Eye (tissue), 1 donor: ENCODE measurements around the gene MIA.
"Not testable (repeated sequence)": the region's sequence is repeated elsewhere in the genome, so short reads cannot be mapped to it uniquely, and the experiment has no call there.

Experiments
- DNase-seq: peaks from one replicate; pipeline ENCODE4 v3.0.0-alpha.2; 2015

Gene MIA

DNA sequence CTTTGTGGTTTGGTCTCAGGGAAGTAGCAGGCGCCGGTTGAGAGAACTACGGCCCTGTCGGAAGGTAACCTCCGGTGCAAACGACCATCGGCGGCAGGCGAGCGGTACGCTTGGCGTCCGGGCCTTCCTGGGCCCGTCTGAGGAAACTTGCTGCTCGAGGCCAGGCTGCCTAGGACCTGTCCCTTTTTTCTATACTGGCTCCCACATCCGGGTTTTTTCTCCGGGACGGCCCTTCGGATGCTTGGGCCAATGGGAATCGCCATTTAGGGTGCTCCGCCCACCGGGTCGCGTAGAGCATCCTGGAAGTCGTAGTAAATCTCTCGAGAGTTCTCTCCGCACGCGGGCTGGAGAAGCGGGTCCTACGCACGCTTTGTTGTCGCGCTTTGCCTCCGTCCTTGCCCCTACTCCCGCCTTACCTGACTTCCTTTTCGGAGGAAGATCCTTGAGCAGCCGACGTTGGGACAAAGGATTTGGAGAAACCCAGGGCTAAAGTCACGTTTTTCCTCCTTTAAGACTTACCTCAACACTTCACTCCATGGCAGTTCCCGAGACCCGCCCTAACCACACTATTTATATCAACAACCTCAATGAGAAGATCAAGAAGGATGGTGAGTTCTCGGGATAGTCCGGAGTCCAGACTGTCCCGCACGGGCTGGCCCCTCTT, 24.3 kb upstream of the MIA start, which contains the start of gene SNRPA:
Gene SNRPA (plus strand): TSS at position 330 of the 664 bp plus-strand sequence. CDS start 206 bp downstream, at position 536.
- peak; percentile 100 for DNase-seq

DNA sequence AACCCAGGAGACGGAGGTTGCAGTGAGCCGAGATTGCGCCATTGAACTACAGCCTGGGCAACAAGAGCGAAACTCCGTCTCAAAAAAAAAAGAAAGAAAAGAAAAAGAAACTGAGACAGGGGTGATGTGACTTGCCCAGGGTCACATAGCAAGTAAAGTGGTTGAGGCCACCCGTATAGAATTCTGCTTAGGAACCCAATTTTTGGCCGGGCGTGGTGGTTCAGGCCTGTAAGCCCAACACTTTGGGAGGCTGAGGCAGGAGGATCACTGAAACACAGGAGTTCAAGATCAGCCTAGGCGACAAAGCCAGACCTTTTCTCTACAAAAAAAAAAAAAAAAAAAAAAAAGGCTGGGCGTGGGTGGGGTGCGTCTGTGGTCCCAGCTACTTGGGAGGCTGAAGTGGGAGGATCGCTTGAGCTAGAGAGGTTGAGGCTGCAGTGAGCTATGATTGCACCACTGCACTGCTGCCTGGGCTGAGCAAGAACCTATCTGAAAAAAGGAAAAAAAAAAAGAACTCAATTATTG, 23.0 kb upstream of the MIA start:
- DNase-seq: no peak

DNA sequence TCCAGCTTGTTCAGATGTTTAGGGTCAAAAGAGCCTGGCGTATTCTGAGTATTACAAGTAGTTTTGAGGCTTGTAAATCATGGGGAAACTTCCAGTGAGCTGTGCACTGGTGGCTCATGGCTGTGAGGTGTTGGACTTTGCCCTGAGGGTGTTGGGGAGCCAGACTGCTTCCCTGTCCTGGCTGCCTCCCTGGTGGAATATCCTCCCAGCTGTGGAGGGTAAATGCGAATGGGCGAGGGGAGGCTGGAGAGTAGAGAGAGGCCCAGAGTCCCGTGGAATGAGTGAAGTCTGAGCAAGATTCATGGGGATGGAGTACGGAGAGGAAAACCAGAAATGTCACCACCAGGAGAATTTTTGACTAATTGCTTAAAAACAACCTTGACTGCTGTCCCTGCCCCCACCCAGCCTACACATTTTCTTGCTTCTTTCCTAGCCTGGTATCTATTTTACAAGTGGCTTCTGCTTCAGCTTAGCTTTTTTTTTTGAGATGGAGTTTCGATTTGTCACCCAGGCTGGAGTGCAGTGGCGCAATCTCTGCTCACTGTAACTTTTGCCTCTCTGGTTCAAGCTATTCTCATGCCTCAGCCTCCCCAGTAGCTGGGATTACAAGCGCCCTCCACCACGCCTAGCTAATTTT, 20.6 kb upstream of the MIA start:
- no peak for DNase-seq

DNA sequence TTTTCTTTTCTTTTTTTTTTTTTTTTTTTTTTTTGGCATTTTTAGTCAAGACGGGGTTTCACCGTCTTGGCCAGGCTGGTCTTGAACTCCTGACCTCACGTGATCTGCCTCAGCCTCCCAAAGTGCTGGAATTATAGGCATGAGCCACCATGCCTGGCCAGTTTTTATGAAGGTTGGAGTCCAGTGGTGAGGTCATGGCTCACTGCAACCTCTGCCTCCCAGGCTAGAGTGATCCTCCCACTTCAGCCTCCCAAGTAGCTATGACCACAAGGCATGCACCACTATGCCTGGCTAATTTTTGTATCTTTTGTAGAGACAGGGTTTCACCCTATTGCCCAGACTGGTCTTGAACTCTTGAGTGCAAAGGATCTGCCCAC, 20.1 kb upstream of the MIA start:
- DNase-seq: no peak

DNA sequence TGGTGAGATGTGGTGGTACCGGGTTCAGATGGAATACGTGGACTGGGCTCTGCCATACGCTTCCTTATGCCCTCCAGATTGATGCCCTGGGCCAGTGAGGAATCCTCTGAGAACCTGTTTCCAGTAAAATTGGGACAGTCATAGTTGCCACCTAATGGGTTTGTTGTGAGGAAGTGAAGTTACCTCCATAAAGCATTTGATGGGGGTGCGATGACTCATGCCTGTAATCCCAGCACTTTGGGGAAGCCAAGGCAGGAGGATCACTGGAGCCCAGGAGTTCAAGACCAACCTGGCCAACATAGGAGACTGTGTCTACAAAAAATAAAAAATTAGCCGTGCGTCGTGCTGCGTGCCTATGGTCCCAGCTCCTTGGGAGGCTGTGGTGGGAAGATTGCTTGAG, 19.5 kb upstream of the MIA start:
- no peak for DNase-seq

DNA sequence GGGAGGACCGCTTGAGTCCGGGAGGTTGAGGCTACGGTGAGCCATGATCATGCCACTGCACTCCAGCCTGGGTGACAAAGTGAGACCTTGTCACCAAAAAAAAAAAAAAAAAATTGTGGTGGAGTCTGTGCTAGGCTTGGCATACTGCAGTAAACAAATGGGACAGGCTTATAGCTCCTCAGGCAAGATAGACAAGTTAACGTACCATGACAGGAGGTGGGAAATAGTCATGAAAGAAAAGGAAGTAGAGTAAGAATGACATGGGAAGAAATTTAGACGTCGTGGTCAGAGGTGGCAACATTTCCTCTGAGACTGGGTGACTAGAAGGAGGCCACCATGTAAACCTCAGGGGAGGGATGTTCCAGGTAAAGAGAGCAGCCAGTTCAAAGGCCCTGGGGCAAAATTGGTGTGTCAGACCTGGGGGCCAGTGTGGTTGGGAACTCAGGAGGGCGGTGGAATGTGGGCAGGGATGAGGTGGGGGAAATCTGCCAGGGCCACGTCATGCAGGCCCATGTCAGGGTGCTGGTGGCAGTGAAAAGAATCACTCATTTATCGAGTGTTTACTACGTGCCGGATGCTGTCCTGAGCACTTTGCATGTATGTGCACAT, 18.7 kb upstream of the MIA start:
- no peak for DNase-seq

DNA sequence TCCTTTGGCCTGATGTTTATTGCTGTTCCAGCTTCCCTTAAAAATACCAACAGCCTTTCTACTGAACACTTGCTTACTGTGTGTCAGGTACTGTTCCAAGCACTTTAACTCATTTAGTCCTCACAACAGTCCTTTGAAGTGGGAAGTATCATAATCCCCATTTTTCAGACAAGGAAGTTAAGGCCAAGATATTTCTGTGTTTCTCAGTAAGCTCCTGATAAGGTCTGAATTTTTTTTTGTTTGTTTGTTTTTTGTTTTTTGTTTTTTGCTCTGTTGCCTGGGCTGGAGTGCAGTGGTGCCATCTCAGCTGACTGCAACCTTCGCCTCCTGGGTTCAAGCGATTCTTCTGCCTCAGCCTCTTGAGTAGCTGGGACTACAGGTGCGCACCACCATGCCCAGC, 16.8 kb upstream of the MIA start:
- DNase-seq: no peak

DNA sequence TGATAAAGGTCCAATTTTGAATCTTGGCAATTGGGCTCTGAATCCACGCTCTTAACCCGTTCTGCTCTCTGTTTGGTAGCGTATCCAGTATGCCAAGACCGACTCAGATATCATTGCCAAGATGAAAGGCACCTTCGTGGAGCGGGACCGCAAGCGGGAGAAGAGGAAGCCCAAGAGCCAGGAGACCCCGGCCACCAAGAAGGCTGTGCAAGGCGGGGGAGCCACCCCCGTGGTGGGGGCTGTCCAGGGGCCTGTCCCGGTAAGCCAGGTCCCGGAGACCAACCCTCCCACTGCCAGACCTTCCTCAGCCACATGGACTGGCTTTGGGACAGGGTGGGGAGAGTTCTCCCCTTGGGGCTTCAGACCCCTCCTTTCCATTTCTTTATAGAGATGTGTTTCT, 16.0 kb upstream of the MIA start:
- no peak for DNase-seq

DNA sequence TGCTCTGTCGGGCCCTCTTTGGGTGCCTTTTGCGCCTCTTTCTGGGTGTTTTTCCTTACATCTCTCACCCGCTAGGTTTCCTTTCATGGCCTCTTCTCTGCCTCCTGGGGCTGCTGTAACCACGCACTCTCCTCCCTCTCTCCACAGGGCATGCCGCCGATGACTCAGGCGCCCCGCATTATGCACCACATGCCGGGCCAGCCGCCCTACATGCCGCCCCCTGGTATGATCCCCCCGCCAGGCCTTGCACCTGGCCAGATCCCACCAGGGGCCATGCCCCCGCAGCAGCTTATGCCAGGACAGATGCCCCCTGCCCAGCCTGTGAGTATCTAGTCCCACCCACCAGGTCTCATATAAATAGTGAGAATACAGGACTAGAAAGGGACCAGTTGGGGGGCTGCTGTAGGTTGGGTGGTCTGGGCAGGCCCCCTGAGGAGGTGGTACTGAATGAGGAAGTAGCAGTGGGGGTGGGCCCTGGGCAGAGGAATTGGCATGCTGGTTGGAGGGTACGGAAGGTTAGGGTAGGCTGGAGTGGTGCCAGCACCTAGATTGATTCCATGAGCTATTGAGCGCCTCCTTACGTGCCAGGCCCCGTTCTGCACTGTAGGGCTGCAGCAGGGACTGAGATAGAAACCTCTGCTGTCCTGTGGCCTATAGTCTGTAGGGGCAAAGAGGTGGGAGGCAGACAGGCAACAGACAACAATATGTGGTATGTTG, 12.4 kb upstream of the MIA start:
- DNase-seq: no peak

DNA sequence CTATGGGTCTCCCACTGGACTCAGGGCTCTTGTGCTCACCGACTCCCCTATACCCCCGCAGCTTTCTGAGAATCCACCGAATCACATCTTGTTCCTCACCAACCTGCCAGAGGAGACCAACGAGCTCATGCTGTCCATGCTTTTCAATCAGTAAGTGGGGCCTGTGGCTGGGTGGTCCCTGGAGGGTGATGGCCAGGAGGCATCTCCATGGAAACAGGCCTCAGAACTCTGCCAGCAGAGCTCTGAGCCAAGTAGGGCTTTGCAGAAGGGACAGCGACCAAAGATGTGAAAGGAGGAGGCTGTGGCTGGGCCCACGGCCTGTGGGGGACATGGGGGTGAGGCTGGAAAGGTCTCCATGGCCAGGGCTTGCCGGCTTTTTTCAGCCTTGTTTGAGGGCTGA, 11.8 kb upstream of the MIA start:
- DNase-seq: no peak

DNA sequence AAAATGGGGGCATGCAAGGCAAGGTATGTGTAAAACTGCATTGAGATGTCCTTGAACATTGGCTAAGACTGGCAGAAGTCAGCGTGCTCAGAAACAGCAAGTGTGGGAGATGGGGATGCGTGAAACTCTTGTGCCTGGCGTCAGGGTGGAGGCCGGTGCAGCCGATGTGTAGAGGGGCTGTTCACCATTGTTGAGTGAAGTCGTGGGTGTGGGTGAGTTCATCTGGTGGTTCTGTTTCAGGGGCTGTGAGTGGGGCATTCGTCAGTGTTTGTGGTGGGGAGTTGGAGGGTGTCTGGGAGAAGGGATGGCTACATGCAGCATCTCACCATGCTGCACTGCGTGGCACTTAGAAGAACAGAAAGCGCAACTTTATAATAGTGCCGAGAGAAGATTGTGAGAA, 11.4 kb upstream of the MIA start:
- DNase-seq: no peak

DNA sequence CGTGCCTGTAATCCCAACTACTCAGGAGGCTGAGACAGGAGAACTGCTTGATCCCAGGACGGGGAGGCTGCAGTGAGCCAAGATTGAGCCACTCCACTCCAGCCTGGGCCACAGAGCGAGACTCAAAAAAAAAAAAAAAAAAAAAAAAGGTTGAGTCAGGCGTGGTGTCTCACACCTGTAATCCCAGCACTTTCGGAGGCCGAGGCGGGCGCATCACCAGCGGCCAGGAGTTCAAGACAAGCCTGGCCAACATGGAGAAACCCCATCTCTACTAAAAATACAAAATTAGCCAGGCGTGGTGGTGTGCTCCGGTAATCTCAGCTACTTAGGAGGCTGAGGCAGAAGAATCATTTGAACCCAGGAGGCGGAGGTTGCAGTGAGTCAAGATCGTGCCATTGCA, 8.9 kb upstream of the MIA start:
- not testable (repeated sequence) for DNase-seq

DNA sequence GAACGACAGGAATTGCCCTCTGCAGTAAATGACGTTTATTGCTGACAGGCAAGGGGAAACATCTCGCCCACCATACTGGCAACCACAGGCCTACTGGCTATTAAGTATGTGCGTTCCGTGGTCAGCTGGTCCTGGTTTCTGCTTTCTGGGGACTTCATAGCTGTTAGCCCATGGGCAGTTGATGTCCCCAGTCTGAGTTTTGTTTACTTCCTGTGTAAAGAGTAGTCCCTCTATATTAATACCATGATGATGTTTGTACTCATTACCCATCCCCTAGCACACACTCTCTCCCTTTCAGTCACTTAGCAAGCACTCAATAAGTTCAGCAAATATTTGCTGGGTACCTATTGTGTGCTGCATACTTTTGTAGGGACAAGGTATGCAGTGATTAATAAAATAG, 6.5 kb upstream of the MIA start:
- no peak for DNase-seq

DNA sequence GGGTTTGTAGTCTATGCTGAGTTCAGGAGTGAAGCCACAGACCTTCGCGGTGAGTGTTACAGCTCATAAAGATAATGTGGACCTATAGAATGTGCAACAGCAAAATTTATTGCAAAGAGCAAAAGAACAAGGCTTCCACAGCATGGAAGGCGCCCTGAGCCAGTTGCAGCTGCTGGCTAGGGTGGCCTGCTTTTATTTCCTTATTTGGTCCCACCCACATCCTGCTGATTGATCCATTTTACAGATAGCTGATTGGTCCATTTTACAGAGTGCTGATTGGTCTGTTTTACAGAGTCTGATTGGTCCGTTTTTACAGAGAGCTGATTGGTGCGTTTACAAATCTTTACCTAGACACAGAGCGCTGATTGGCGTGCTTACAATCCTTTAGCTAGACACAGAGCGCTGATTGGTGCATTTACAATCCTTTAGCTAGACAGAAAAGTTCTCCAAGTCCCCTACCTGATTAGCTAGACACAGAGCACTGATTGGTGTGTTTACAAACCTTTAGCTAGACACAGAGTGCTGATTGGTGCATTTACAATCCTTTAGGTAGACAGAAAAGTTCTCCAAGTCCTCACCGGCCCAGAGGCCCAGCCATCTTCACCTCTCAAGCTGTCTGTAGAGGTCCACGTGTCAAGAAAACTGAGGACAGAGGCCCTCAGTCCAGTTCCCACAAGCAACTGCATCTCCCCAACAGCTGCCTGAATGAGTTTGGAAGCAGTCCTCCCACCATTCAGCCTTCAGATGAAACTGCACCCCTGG, 4.0 kb upstream of the MIA start:
- not testable (repeated sequence) for DNase-seq

DNA sequence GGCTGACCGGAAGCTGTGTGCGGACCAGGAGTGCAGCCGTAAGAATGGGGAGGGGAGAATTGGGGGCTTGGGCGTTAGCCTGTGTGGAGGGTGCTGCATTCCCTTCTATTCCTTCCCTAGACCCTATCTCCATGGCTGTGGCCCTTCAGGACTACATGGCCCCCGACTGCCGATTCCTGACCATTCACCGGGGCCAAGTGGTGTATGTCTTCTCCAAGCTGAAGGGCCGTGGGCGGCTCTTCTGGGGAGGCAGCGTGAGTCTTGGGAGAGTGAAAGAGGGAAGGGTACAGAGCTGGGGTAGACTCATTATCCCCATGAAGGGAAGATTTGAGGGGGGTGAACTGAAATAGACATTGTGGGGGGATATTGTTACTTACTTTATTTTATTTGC, 306 bp downstream of the MIA start:
- no peak for DNase-seq

DNA sequence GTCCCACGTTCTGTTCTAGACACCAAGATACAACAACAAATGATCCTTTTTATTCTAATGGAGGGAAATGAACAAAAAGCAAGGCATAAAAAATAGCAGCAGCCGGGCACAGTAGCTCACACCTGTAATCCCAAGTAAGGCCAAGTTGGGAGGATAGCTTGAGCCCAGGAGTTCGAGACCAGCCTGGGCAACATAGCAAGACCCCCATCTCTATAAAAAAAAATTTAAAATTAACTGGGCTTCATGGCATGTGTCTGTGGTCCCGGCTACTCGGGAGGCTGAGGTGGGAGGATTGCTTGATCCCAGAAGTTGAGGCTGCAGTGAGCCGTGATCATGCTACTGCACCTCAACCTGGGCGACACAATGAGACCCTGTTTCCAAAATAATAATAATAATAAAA, 1.0 kb downstream of the MIA start:
- DNase-seq: no peak

DNA sequence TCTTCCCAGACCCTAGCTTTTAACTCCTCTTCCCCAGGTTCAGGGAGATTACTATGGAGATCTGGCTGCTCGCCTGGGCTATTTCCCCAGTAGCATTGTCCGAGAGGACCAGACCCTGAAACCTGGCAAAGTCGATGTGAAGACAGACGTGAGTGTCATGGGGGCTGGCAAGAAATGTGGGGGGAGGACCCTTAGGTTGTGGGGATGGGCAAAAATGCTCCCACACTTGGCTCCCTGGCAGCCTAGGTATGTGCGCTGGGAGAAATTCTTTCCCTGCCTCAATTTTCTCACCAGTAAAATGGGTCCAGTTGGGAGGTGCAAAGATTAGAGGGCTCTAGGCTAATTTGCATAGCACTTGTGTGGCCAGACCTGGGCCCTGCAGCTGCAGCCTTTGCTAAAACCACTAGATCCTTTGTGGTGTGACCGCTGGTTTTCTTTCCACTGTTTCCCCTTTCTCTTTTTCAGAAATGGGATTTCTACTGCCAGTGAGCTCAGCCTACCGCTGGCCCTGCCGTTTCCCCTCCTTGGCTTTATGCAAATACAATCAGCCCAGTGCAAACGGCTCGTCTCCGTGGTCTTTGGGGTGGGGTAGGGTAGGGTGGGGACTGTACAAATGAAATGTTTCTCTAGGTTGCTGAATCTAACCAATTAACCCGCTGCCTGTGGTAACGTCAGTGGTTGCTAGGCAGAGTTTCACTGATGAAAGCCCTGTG, 1.8 kb downstream of the MIA start:
- DNase-seq: peak; percentile 98

DNA sequence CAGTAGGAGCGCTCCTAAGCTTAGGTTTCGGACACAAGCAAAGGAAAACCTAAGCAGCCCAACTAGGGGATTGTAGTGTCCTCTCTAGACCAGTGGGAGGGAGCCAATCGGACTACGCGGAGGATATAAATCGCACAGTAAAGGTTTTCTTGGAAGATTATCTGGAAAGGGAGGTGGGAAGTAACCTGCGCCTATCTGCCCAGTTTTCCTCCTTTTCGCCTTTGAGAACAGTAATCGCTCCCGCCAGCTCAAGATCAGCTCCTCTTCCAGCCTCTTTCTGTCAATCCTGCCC, 2.3 kb downstream of the MIA start:
- DNase-seq: no peak

DNA sequence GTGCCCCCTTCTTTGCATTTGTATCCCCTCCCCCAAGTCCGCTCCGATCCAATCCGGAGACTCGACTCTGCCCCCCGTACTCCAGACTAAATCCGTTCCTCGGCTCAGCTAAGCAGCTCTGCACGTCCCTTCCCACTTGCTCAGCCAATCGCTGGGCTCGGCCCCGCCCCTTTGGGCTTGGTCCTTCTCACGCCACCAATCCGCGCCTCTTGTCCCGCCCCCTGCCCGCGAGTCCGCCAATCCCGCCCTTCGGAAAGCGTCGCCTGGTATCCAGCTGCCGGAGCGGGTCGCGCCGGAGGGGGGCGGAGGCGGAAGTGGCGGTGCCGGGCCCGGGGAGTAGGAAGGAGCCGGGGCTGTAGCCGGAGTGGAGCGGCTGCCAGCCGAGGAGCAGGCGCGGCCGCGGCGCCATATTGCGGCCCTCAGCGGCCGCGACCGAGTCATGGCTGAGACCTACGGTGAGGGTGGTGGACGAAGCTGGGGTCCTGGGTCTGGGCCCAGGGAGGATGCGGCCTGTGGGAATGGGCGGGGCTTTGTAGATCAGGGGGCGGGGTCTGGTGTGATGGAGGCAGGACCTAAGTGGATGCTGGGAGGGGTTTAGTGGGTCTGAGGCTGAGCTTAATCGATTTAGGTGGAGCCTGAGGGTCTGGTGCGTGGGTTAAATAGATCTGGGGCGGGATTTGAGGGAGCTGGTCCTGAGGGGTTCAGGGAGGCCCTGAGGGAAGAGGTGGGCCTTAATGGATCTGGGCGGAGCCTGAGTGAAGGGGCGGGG, 2.8 kb downstream of the MIA start, which contains the start of gene RAB4B:
Gene RAB4B (plus strand): TSS at position 311 of the 769 bp plus-strand sequence. CDS start 129 bp downstream, at position 440.
- peak; percentile 100 for DNase-seq

DNA sequence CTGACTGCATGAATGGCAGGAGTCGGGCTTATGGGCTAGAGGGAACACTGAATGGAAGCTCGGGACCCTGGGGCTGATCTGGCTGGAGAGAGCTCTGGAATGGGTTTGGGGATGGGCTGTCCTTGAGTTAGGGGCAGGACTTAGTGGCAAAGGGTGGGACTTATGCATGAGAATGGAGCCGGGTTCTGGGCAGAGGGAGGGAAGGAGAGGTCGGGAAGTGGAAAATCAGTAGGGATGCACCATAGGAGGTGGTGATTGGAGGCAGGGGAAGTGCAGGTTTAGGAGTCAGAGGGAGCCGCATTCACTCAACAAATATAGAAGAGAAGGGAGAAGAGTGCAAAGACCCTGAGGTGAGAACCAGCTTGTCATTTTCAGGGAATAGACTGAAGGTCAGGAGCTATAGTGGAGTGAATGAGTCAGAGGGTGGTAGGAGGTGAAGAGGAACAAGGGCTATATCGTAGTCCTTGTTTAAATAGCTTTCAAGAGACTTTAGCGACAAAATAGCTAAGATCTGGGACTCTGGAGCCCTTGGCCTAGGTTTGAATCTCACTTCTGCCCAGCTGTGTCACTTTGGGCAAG, 3.5 kb downstream of the MIA start:
- DNase-seq: no peak

DNA sequence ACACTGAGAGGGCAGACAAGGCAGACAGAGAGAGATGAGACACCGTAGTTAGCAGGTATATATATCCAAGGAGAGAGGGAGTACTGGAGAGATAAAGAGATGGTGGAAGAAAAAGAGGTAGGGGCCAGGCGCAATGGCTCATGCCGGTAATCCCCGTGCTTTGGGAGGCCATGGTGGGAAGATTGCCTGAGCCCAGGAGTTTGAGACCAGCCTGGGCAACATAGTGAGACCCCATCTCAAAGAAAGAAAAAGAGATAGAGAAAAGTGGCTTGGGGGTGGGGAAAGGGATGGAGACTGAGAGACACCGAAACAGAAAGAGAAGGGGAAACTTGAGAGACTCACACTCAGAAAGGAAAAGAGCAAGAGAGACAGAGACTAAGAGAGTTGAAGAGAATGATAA, 5.3 kb downstream of the MIA start:
- DNase-seq: no peak
